ENCODE measurements around the gene CPNE2.

Gene CPNE2

GRCh38 chr16:57140931-57141668 is 48.7 kb downstream of the CPNE2 start:
- WGBS, result 92% methylated on average over 7 of the region's 7 CpGs
- Histone ChIP-seq H3K36me3 (ENCODE audit: insufficient read depth, low read length) (no peaks in the 10 kb centered on the region), H3K9me3 (ENCODE audit: insufficient read depth, low read depth, low read length) (no peaks in the 10 kb centered on the region), H3K27ac (ENCODE audit: low read depth, low read length) (no peak overlapping the region), H3K4me1 (ENCODE audit: insufficient read depth, low read length) (no peaks in the 10 kb centered on the region), H3K9ac (ENCODE audit: low read depth, low read length) (no peak overlapping the region), H3K27me3 (ENCODE audit: insufficient read depth, low read length) (no peaks in the 10 kb centered on the region), H3K4me3 (ENCODE audit: low read length) (no peak overlapping the region)

GRCh38 chr16:57141822-57142631 is 49.6 kb downstream of the CPNE2 start:
- 91% methylated on average over 15 of the region's 16 CpGs for WGBS
- Histone ChIP-seq H3K9ac (ENCODE audit: low read depth, low read length) (no peak overlapping the region), H3K4me3 (ENCODE audit: low read length) (no peak overlapping the region), H3K36me3 (ENCODE audit: insufficient read depth, low read length) (no peaks in the 10 kb centered on the region), H3K4me1 (ENCODE audit: insufficient read depth, low read length) (peaks cover 6% of the 10 kb centered on the region), H3K9me3 (ENCODE audit: insufficient read depth, low read depth, low read length) (no peaks in the 10 kb centered on the region), H3K27me3 (ENCODE audit: insufficient read depth, low read length) (no peaks in the 10 kb centered on the region), H3K27ac (ENCODE audit: low read depth, low read length) (no peak overlapping the region)

- no peak overlapping the region for H3K4me3 ChIP-seq (ENCODE audit: low read length)
- no peaks in the 10 kb centered on the region for H3K36me3 ChIP-seq (ENCODE audit: insufficient read depth, low read length)
- no peaks in the 10 kb centered on the region for H3K9me3 ChIP-seq (ENCODE audit: insufficient read depth, low read depth, low read length)
- peaks cover 20% of the 10 kb centered on the region for H3K4me1 ChIP-seq (ENCODE audit: insufficient read depth, low read length)
- no peak overlapping the region for H3K9ac ChIP-seq (ENCODE audit: low read depth, low read length)
- H3K27ac ChIP-seq (ENCODE audit: low read depth, low read length), result no peak overlapping the region
- WGBS, result 89% methylated on average over 14 of the region's 14 CpGs
- no peaks in the 10 kb centered on the region for H3K27me3 ChIP-seq (ENCODE audit: insufficient read depth, low read length)
Measured at GRCh38 chr16:57143149-57143921, 51.0 kb downstream of the CPNE2 start.

- Histone ChIP-seq H3K9ac (ENCODE audit: low read depth, low read length) (no peak overlapping the region), H3K27ac (ENCODE audit: low read depth, low read length) (no peak overlapping the region), H3K4me3 (ENCODE audit: low read length) (no peak overlapping the region), H3K36me3 (ENCODE audit: insufficient read depth, low read length) (no peaks in the 10 kb centered on the region), H3K4me1 (ENCODE audit: insufficient read depth, low read length) (peaks cover 20% of the 10 kb centered on the region), H3K9me3 (ENCODE audit: insufficient read depth, low read depth, low read length) (no peaks in the 10 kb centered on the region), H3K27me3 (ENCODE audit: insufficient read depth, low read length) (no peaks in the 10 kb centered on the region)
- WGBS, result 82% methylated on average over 1 of the region's 2 CpGs
Measured at GRCh38 chr16:57144027-57144426, 51.6 kb downstream of the CPNE2 start.

- H3K9ac ChIP-seq (ENCODE audit: low read depth, low read length), result no peak overlapping the region
- peaks cover 20% of the 10 kb centered on the region for H3K4me1 ChIP-seq (ENCODE audit: insufficient read depth, low read length)
- no peak overlapping the region for H3K27ac ChIP-seq (ENCODE audit: low read depth, low read length)
- WGBS, result 81% methylated on average over 14 of the region's 14 CpGs
- H3K36me3 ChIP-seq (ENCODE audit: insufficient read depth, low read length), result no peaks in the 10 kb centered on the region
- no peak overlapping the region for H3K4me3 ChIP-seq (ENCODE audit: low read length)
- H3K9me3 ChIP-seq (ENCODE audit: insufficient read depth, low read depth, low read length), result no peaks in the 10 kb centered on the region
- H3K27me3 ChIP-seq (ENCODE audit: insufficient read depth, low read length), result no peaks in the 10 kb centered on the region
Measured at GRCh38 chr16:57145046-57146021, 53.0 kb downstream of the CPNE2 start.

- H3K27ac ChIP-seq (ENCODE audit: low read depth, low read length), result no peak overlapping the region
- no peak overlapping the region for H3K4me3 ChIP-seq (ENCODE audit: low read length)
- WGBS, result 96% methylated on average over 24 of the region's 24 CpGs
- no peaks in the 10 kb centered on the region for H3K27me3 ChIP-seq (ENCODE audit: insufficient read depth, low read length)
- H3K9ac ChIP-seq (ENCODE audit: low read depth, low read length), result no peak overlapping the region
- H3K36me3 ChIP-seq (ENCODE audit: insufficient read depth, low read length), result no peaks in the 10 kb centered on the region
- H3K9me3 ChIP-seq (ENCODE audit: insufficient read depth, low read depth, low read length), result no peaks in the 10 kb centered on the region
- peaks cover 27% of the 10 kb centered on the region for H3K4me1 ChIP-seq (ENCODE audit: insufficient read depth, low read length)
Measured at GRCh38 chr16:57146040-57146647, 53.8 kb downstream of the CPNE2 start.

- H3K9ac ChIP-seq (ENCODE audit: low read depth, low read length), result no peak overlapping the region
- no peak overlapping the region for H3K4me3 ChIP-seq (ENCODE audit: low read length)
- no peaks in the 10 kb centered on the region for H3K9me3 ChIP-seq (ENCODE audit: insufficient read depth, low read depth, low read length)
- no peaks in the 10 kb centered on the region for H3K36me3 ChIP-seq (ENCODE audit: insufficient read depth, low read length)
- WGBS, result 86% methylated on average over 5 of the region's 5 CpGs
- peaks cover 32% of the 10 kb centered on the region for H3K4me1 ChIP-seq (ENCODE audit: insufficient read depth, low read length)
- H3K27me3 ChIP-seq (ENCODE audit: insufficient read depth, low read length), result no peaks in the 10 kb centered on the region
- peak overlapping the region; percentile 17; the same call in 1 of the 2 replicates for H3K27ac ChIP-seq (ENCODE audit: low read depth, low read length)
Measured at GRCh38 chr16:57146735-57147134, 54.4 kb downstream of the CPNE2 start.

- no peaks in the 10 kb centered on the region for H3K27me3 ChIP-seq (ENCODE audit: insufficient read depth, low read length)
- H3K4me3 ChIP-seq (ENCODE audit: low read length), result no peak overlapping the region
- H3K36me3 ChIP-seq (ENCODE audit: insufficient read depth, low read length), result peaks cover 5% of the 10 kb centered on the region
- H3K27ac ChIP-seq (ENCODE audit: low read depth, low read length), result peak overlapping the region; percentile 62
- WGBS, result 39% methylated on average over 14 of the region's 14 CpGs
- no peak overlapping the region for H3K9ac ChIP-seq (ENCODE audit: low read depth, low read length)
- peaks cover 34% of the 10 kb centered on the region for H3K4me1 ChIP-seq (ENCODE audit: insufficient read depth, low read length)
- no peaks in the 10 kb centered on the region for H3K9me3 ChIP-seq (ENCODE audit: insufficient read depth, low read depth, low read length)
Measured at GRCh38 chr16:57147381-57148221, 55.2 kb downstream of the CPNE2 start.

GRCh38 chr16:57148481-57148880 is 56.1 kb downstream of the CPNE2 start:
- Histone ChIP-seq H3K9ac (ENCODE audit: low read depth, low read length) (no peak overlapping the region), H3K27ac (ENCODE audit: low read depth, low read length) (no peak overlapping the region), H3K4me1 (ENCODE audit: insufficient read depth, low read length) (peaks cover 34% of the 10 kb centered on the region), H3K27me3 (ENCODE audit: insufficient read depth, low read length) (no peaks in the 10 kb centered on the region), H3K36me3 (ENCODE audit: insufficient read depth, low read length) (peaks cover 14% of the 10 kb centered on the region), H3K9me3 (ENCODE audit: insufficient read depth, low read depth, low read length) (no peaks in the 10 kb centered on the region), H3K4me3 (ENCODE audit: low read length) (no peak overlapping the region)
- WGBS, result 96% methylated on average over 6 of the region's 6 CpGs

Data from HUES64 (cell line).